Hematopoietic multipotent progenitor cell treated with erythropoietin and hydrocortisone succinate and interleukin-3 and kit ligand, for 17 days (in vitro differentiated cells): ENCODE measurements around the gene LGALS12.

Experiments
- DNase-seq: peaks from one replicate; pipeline ENCODE4 v3.0.0-alpha.2; 2015; ENCODE audit warnings: low spot score

The LGALS12 gene

DNA sequence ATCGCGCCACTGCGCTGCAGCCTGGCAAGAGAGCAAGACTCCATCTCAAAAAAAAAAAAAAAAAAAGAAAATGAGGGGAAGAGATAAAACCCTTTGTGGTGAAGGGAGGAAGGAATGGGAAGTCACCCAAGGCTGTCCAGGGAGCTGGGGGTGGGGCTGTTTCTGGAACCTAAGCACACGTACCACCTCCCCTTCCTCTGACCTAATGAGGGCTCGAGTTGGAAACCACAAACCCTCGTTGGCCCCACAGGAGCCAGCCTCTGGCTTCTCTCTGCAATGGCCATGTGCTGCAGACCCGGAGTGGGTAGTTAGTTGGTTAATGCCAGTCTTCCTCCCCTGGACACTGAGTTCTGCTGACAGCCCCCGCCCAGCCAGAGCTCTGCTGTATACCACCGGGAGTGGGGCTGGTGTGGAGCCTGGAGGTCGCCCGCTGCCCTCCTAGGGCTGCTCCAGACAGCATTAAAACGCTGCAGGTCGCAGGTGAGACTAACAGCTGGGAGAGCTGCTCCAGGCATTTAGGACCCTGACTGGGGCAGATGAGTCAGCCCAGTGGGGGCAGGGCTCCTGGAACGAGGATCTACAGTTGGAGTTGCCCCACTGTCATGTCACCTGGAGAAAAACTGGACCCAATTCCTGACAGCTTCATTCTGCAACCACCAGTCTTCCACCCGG lies at the start of gene LGALS12:
TSS of gene LGALS12 (plus strand) at position 228 of the 672 bp plus-strand sequence. CDS start at position 603, 375 bp downstream.
- no peak for DNase-seq

- DNase-seq, result no peak
These were observed 46.3 kb upstream of the LGALS12 start for GRCh38 chr11:63459586-63459985.

DNA sequence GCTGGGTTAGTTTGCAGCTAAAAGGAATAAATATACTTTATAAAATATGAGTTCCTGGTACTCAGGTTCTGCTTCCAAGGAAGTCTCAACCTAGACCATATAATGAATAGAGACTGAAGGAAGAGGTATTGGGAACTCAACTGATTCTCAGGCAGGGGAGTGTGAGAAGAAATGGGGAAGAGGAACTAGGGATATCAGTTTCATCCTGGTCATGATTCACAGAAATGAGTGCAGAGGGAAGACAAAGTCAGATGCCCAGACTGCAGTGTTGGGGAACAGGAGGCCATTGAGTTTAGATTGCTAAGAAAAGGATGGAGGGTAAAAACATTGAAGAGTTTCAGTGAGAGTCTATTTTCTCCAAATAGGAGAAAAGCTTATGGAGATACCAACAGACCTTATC lies 43.7 kb upstream of the LGALS12 start:
- DNase-seq, result no peak

DNA sequence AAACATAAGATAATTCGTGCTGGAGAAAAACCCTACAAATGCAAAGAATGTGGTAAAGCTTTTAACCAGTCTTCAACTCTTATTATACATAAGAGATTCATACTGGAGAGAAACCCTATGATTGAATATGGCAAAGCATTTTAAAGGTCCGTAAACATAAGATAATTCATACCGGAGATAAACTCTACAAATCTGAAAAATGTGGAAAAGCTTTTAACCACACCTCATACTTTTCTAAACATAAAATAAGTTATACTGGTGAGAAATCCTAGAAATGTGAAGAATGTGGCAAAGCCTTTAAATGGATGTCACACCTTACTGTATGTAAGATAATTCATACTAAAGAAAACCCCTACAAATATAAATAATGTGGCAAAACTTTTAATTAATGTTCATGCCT lies 35.6 kb upstream of the LGALS12 start:
- no peak for DNase-seq

GRCh38 chr11:63472372-63472771 lies 33.5 kb upstream of the LGALS12 start:
- DNase-seq, result no peak

DNA sequence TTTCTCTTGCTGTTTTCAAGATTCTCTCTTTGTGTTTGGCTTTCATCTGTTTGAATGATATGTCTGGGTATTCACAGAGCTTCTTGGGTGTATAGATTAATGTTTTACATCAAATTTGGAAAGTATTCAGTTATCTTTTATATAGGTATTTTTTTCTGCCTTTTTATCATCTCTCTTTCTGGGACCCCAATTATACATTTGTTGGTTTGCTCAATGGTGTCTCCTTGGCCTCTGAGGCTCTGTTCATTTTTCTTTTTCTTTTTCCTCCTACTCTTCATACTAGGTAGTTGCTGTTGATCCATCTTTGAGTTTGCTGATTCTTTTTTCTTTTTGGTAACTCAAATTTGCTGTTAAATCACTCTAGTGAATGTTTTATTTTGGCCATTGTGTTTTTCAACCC lies 29.3 kb upstream of the LGALS12 start:
- DNase-seq, result no peak

DNA sequence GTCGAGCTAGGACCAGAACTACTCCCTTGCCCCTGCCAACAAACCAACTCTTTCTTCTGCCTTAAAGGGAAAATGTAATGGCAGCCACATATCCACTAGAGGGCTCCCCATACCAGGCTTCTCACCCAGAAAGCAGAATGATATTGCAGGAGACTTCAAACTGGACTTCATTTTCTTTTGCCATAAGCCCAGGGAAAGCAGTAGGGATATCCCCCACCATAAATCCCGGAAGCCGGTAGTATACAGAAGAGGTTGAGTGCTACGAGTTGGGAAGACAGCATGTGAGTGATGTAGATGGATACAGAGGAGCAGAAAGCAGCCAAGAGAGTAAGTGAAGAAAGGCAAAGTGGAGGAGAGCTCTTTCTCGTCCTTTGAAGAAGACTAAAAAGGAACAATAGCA lies 27.0 kb upstream of the LGALS12 start:
- DNase-seq, result peak; percentile 64

DNA sequence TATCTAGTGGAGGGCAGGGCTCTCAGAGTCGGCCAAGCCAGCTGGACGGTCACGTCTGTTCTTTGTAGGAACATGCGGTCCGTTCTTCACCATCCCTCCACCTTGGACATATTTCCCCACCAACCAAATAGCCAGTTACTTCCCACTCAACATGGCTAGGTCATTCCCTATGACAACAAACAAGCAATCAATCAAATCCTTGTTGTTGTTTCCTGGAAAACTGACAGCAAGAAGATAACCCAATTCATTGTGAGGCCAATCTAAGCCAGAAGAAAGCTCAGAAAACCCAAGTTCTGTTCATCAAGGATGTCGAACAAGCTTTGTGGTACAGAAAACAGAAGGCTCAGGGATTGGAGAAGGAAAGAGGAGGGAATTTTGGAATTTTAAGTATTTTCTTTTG lies 25.8 kb upstream of the LGALS12 start:
- no peak for DNase-seq

- DNase-seq, result no peak
These were observed 20.1 kb upstream of the LGALS12 start for GRCh38 chr11:63485777-63486176.

DNA sequence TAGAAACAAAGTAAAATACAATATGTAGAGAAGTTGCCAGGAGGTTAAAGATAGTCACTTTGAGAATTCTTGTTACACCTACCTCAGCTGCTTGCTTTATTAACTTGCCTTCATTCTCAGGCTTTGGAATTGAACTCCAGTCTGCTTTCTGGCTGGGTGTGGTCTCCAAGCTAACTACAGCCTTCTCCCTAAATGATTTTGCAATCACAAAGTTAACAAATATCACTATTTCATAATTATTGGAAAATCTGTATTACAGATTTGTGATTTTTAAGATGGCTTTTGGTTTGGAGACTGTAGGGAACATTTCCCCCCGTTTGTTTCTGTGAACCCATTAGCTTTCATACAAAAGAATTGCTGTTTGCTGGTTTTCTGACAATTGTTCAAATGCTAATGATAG lies 17.1 kb upstream of the LGALS12 start:
- DNase-seq, result no peak

GRCh38 chr11:63489879-63490278 lies 16.0 kb upstream of the LGALS12 start:
- DNase-seq, result no peak

DNA sequence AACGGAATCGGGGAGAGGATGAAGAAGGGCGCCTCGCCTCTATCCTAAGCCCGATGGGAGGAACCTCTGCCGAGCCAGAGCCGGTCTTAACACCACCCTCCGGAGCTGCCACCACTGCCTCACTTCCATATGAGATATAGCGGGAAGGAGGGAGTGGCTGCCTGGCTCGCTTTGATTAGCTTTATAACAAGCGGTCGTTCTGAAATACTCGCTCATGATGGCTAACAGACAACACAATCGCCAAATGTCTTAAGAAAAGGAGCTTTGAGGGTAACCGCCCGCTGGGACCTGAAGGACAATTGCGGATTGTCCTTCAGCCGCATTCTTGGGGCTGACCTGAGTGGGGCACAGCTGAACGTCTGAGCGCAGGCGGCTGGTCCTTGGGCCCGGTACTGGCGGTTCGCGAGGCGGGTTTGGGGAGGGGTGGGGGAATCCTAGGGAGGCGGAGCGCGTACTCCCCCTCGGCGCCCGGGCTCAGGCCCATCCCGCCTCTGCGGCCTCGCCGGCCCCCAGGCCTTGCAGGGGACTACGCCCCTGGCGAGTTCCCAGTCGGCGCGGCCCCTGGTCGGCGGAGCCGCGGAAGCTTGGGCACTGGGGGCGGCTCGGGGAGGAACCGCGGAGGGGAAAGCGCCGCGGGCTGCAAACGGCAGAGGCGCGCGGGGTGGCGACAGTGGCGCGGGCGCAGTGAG lies 15.2 kb upstream of the LGALS12 start, which contains the start of gene PLAAT5:
TSS of gene PLAAT5 (minus strand) at position 617 of the 689 bp plus-strand sequence. CDS start at position 484, 133 bp downstream.
- peak; percentile 11 for DNase-seq

DNA sequence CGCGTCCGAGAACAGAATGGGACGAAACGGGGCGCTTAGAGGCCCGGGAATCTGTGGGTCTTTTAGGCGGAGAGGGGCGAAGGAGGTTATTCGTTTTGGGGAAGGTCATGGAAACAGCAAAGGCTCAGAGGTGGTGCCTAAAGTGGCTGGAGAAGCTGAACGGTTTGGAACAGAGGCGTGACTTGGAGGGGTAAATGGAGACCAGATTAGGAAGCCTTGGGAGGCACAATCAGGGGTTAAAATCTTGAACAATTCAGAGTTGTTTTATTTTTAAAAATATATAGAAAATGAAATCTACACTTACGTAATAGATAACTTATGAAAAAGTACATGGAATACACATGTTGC lies 14.7 kb upstream of the LGALS12 start:
- DNase-seq, result no peak

DNA sequence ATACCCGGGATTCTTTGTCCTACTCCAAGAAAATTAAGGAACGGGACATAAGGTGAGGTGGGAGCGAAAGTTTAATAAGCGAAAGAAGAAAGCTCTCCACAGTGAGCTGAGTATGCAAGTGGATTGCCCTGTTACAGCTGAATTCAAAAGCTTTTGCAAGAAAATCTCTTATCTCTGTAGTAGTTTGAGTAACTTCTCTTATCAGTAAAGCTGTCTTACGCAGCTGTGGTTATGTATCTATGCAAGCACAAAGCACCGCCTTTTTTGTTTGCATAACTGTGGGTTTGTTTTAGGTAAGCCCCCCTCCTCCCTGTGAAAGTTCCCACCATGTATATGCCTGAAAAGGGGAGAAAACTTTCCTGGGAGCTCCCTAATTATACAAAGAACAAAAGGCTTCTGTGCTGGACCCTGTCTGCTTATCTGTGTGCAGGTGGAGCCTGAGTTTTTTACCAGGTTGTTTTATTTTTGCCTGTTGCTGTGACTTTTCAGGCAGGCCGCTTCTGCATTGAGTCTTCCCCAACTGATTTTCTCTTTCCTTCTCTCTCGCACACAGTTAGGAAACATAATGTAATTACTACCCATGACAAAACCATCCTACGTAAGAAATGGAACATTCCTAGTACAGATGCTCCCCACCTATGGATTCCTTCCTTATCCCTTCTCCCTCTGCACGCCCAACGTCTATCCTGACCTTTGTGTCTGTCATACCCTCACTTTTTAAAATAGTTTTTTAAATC lies 14.1 kb upstream of the LGALS12 start:
- DNase-seq, result peak; percentile 12

GRCh38 chr11:63492441-63492840 lies 13.4 kb upstream of the LGALS12 start:
- no peak for DNase-seq

DNA sequence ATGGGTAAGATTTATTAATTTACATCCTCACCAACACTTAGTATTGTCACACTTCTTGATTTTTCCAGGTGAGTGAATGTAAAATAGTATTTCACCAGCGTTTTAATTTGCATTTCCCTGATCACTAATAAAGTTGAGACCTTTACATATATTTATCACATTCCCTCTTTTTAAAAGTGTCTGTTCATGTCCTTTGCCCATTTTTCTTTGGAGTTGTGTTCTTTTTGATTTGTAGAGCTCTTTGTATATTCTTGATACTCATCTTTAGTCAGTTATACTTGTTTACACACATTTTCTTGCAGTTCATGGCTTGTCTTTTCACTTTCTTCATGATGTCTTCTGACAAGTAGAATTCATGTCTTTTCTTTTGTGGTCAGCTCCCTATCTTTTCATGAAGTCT lies 12.8 kb upstream of the LGALS12 start:
- no peak for DNase-seq

- DNase-seq, result no peak
These were observed 10.9 kb upstream of the LGALS12 start for GRCh38 chr11:63494975-63495374.

DNA sequence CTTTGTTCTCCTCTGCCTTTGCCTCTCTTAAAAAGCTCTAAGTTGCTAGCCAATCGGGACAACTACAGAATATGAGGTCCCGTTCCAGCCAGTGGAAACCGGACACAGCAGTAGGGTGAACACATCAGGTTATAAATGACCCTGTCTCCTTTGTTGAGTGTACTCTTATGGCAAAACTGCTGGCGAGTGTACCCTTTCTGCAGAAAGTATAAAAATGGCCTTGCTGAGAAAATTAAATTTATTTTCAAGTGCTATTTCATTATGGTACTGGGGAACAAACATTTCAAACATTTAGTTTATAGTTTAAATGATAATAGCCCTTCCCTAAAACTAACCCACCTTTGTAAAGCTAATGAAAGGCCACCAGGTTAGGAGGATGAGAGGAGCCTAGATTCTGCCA lies 6.0 kb upstream of the LGALS12 start:
- no peak for DNase-seq

- no peak for DNase-seq
These were observed 4.6 kb upstream of the LGALS12 start for GRCh38 chr11:63501236-63501635.

- DNase-seq, result no peak
These were observed 3.5 kb upstream of the LGALS12 start for GRCh38 chr11:63502252-63502820.

DNA sequence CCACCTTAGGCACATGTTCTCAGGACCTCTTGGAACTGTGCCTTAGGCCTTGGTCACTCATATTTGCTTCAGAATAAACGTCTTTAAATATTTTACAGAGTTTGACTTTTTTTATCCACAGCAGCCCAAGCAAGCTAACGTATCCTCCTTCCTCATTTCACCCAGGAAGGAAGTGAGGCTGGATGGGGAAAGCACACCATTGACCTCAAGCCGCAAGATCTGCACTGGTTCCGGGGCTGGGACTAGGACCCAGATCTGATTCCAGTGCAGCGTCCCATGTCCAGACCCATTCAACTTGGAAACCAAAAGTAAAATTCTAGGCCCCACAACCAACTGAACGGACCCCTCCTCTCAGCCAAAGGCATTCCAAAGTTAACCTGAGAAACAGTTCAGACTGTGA lies 2.4 kb upstream of the LGALS12 start:
- no peak for DNase-seq

GRCh38 chr11:63504054-63504453 lies 1.8 kb upstream of the LGALS12 start:
- no peak for DNase-seq
